Measurements from ENCODE around the gene RPAP2.
"Not testable (repeated sequence)": the region's sequence is repeated elsewhere in the genome, so short reads cannot be mapped to it uniquely, and the experiment has no call there.

RPAP2 gene

DNA sequence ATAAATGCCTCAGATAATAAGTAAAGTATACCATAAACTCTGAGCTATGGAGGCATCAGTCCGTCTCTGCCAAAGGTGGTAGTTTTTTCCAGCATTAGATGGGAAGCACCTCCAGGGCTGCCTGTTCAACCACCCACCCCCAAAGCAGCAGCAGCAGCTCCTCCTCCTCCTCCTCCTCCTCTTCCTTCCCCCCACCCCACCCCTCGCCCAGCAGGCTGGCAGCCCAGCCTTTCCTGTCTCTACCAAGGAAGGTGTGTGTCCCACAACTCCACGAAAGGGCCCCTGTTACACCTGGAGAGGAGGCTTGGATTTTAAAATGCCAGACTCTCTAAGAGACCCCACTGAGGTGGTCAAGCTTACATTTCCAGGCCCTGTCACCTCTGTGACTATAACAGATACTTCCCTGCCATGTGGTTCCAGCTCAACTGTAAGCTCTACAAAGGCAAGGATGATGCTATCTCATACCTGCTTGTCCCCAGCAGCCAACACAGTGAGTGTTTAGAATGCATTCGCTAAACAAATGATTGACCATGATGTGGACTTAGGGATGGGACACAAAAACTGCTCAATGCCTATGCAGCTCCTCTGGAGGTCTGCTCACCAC is 111.2 kb downstream of the RPAP2 start:
- no peak overlapping the region for H3K4me3 ChIP-seq (ENCODE audit: low read length)
- no peak for TF ChIP-seq CTCF (conservative IDR thresholded peaks at IDR 0.05; ENCODE audit: low read depth, low read length)
- DNase-seq (ENCODE audit: low read depth): no peak

DNA sequence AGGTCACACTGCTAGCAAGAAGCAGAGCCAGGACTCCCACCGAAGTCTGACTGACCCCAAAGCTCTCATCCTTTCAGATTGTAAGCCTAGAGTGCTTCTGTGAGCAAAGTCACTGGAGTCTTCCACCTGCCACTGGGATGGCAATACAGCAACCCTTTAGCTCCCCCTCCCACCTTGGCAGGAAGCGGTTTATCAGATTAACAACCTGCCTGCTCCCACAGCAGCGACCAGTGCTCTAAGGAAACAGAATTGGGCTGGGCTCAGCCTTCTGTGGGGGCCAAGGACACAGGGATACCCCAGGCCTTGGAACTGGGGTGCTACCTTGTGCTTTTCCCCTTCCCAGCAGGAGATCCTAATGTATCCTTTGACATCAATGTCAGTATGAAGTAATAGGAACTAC is 111.8 kb downstream of the RPAP2 start:
- DNase-seq (ENCODE audit: low read depth): no peak

DNA sequence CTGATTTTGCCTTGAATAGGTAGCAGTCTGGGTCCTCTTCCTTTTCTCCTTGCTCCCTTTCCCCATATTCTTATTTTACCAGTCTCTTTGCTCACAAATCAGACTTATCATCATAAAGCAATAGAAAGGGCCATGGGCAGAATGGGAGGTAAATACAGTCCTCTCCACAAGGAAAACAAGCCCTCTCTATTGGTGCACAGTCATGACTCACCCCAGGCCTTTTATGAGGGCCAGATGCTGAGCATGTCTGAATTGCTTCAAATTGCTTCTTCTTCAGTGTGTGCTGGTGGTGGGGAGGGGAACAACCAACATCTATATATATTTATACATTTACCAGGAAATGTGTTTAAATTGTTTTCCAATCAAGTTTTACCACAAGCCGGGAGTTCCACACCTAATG is 112.7 kb downstream of the RPAP2 start:
- H3K4me3 ChIP-seq (ENCODE audit: low read length): no peak overlapping the region
- DNase-seq (ENCODE audit: low read depth): no peak
- TF ChIP-seq CTCF (conservative IDR thresholded peaks at IDR 0.05; ENCODE audit: low read depth, low read length): no peak

More for the DNA sequence above, 111.8 kb downstream of the RPAP2 start:
- H3K4me3 ChIP-seq (ENCODE audit: low read length): no peak overlapping the region
- no peak for TF ChIP-seq CTCF (conservative IDR thresholded peaks at IDR 0.05; ENCODE audit: low read depth, low read length)

GRCh38 chr1:92419642-92420041 is 120.8 kb downstream of the RPAP2 start:
- no peak for DNase-seq (ENCODE audit: low read depth)
- no peak for TF ChIP-seq CTCF (conservative IDR thresholded peaks at IDR 0.05; ENCODE audit: low read depth, low read length)
- no peak overlapping the region for H3K4me3 ChIP-seq (ENCODE audit: low read length)

- DNase-seq (ENCODE audit: low read depth): no peak
- H3K4me3 ChIP-seq (ENCODE audit: low read length): no peak overlapping the region
- TF ChIP-seq CTCF (conservative IDR thresholded peaks at IDR 0.05; ENCODE audit: low read depth, low read length): no peak
Measured at GRCh38 chr1:92424381-92424780, 125.5 kb downstream of the RPAP2 start.

DNA sequence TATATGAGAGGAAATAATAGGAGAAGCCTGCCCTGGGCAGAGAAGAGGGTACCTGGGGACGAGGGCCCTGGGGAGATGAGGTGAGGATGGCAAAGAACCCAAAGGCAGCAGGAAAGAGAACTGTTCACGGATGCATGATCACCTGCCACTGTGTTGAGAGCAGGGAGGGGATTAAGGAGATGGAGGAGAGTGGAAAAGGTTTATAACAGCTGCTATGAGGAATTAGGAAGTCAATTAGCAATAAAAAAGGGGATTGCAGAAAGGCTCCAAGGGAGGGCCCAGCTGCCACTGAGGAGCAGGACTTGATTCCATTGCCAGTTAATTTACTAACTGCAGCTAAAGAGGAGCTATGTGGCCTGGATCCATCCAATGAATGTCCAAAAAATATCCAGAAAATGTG is 126.8 kb downstream of the RPAP2 start:
- TF ChIP-seq CTCF (conservative IDR thresholded peaks at IDR 0.05; ENCODE audit: low read depth, low read length): no peak

GRCh38 chr1:92430030-92430429 is 131.2 kb downstream of the RPAP2 start:
- no peak for TF ChIP-seq CTCF (conservative IDR thresholded peaks at IDR 0.05; ENCODE audit: low read depth, low read length)
- DNase-seq (ENCODE audit: low read depth): no peak
- H3K4me3 ChIP-seq (ENCODE audit: low read length): no peak overlapping the region

More for the DNA sequence above, 126.8 kb downstream of the RPAP2 start:
- no peak for DNase-seq (ENCODE audit: low read depth)
- no peak overlapping the region for H3K4me3 ChIP-seq (ENCODE audit: low read length)

DNA sequence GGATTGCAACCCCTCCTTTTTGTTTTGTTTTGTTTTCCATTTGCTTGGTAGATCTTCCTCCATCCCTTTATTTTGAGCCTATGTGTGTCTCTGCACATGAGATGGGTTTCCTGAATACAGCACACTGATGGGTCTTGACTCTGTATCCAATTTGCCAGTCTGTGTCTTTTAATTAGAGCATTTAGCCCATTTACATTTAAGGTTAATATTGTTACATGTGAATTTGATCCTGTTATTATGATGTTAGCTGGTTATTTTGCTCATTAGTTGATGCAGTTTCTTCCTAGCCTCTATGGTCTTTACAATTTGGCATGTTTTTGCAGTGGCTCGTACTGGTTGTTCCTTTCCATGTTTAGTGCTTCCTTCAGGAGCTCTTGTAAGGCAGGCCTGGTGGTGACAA is 135.7 kb downstream of the RPAP2 start:
- not testable (repeated sequence) for H3K4me3 ChIP-seq (ENCODE audit: low read length); DNase-seq (ENCODE audit: low read depth)

All from retinal pigment epithelial cell (primary cell).